SU-DHL-6 (cell line): ENCODE measurements around the gene HPSE.
"Not testable (repeated sequence)": the region's sequence is repeated elsewhere in the genome, so short reads cannot be mapped to it uniquely, and the experiment has no call there.

Source experiments
- H2AFZ ChIP-seq: fragments of 200-600 bp; sonication (generic); 2 replicates; pipeline ENCODE4 v1.6.1; 2014; ENCODE audit warnings: low read depth, mild to moderate bottlenecking, moderate library complexity, mixed read lengths, antibody characterized with exemption, low read length; ENCODE audit not compliant: severe bottlenecking
- H3F3A ChIP-seq: fragments of 200-600 bp; shearing (Covaris generic); 2 replicates; pipeline ENCODE4 v1.6.0; 2016; ENCODE audit warnings: antibody characterized with exemption, mild to moderate bottlenecking; ENCODE audit not compliant: insufficient read depth
- H3K27ac ChIP-seq: fragments of 200-600 bp; sonication (generic); 2 replicates; pipeline ENCODE4 v1.5.1; 2016; ENCODE audit warnings: low read depth, mild to moderate bottlenecking, low read length, moderate library complexity, mixed read lengths
- H3K27me3 ChIP-seq: fragments of 200-600 bp; sonication (generic), shearing (Covaris generic); 2 replicates; pipeline ENCODE4 v1.6.0; 2014; ENCODE audit warnings: mild to moderate bottlenecking, low read length
- H3K36me3 ChIP-seq: fragments of 200-600 bp; sonication (generic); 2 replicates; pipeline ENCODE4 v1.6.1; 2014; ENCODE audit warnings: mild to moderate bottlenecking, low read length, mixed read lengths
- H3K4me2 ChIP-seq: fragments of 300-600, 200-600 bp; shearing (Covaris generic), sonication (generic); 2 replicates; pipeline ENCODE4 v1.6.0; 2014; ENCODE audit warnings: low read length, low read depth, mild to moderate bottlenecking; ENCODE audit not compliant: poor library complexity, severe bottlenecking
- H3K4me3 ChIP-seq: fragments of 200-600 bp; sonication (generic); 2 replicates; pipeline ENCODE4 v1.5.1; 2014; ENCODE audit warnings: antibody characterized with exemption, low read length, mild to moderate bottlenecking, mixed read lengths; ENCODE audit not compliant: insufficient read depth, poor library complexity, severe bottlenecking
- H3K79me2 ChIP-seq: fragments of 200-600 bp; sonication (generic); 2 replicates; pipeline ENCODE4 v1.6.1; 2014; ENCODE audit warnings: mild to moderate bottlenecking, low read length, moderate library complexity; ENCODE audit not compliant: insufficient read depth
- H3K9ac ChIP-seq: fragments of 200-600 bp; sonication (generic); 2 replicates; pipeline ENCODE4 v1.7.0; 2014; ENCODE audit warnings: mild to moderate bottlenecking, low read length
- H3K9me2 ChIP-seq: fragments of 200-600 bp; sonication (generic); replicated peaks from 2 replicates; pipeline ENCODE4 v1.6.1; 2014; ENCODE audit warnings: low read length; ENCODE audit not compliant: insufficient read depth
- H3K9me3 ChIP-seq: fragments of 200-600 bp; sonication (generic); 2 replicates; pipeline ENCODE4 v1.6.1; 2014; ENCODE audit warnings: low read length, mixed read lengths; ENCODE audit not compliant: insufficient read depth
- H4K20me1 ChIP-seq: fragments of 200-600 bp; sonication (generic); 2 replicates; pipeline ENCODE4 v1.6.1; 2014; ENCODE audit warnings: low read depth, mild to moderate bottlenecking, antibody characterized with exemption, low read length, moderate library complexity, mixed read lengths
- EZH2phosphoT487 ChIP-seq: fragments of 200-600 bp; sonication (generic), shearing (Covaris generic); conservative IDR thresholded peaks from 2 replicates; pipeline ENCODE4 v1.6.1; 2018; ENCODE audit warnings: mild to moderate bottlenecking, antibody characterized with exemption, low read length, moderate library complexity, mixed read lengths
- TF ChIP-seq, protein P1 (sequence below): fragments of 200-600 bp; sonication (generic); IDR thresholded peaks from one replicate; pipeline ENCODE4 v1.5.1; 2017; ENCODE audit warnings: antibody characterized with exemption, mild to moderate bottlenecking, low read length, moderate library complexity; ENCODE audit not compliant: insufficient read depth, poor library complexity, severe bottlenecking

The HPSE gene

DNA sequence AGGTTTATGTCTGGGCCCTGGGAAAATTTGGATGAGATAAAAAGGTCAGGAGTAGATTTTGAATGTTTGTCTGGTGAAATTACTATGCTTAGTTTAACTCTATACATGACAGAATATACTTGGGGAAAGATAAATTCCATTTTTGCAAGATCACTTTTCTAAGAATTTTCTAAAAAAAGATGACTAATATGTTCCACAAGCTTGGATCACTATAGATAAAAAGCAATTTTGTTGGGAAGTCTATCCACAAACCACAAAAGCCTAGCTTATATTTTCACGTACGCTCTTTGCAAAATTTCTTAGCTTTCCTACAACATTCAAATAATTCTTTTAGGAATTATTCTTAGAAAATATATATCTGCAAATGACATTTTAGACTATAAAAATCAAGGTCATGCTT is 29.5 kb downstream of the HPSE start:
- Histone ChIP-seq H3K27ac (no peak overlapping the region), H3K27me3 (no peaks in the 10 kb centered on the region), H4K20me1 (no peaks in the 10 kb centered on the region), H3K4me3 (no peak overlapping the region), H3K79me2 (no peaks in the 10 kb centered on the region), H2AFZ (no peak overlapping the region), H3K9ac (no peak overlapping the region), H3K4me2 (no peak overlapping the region), H3F3A (no peaks in the 10 kb centered on the region), H3K9me2 (no peaks in the 10 kb centered on the region), H3K9me3 (no peaks in the 10 kb centered on the region), H3K36me3 (no peaks in the 10 kb centered on the region)
- TF ChIP-seq, protein P1, sequence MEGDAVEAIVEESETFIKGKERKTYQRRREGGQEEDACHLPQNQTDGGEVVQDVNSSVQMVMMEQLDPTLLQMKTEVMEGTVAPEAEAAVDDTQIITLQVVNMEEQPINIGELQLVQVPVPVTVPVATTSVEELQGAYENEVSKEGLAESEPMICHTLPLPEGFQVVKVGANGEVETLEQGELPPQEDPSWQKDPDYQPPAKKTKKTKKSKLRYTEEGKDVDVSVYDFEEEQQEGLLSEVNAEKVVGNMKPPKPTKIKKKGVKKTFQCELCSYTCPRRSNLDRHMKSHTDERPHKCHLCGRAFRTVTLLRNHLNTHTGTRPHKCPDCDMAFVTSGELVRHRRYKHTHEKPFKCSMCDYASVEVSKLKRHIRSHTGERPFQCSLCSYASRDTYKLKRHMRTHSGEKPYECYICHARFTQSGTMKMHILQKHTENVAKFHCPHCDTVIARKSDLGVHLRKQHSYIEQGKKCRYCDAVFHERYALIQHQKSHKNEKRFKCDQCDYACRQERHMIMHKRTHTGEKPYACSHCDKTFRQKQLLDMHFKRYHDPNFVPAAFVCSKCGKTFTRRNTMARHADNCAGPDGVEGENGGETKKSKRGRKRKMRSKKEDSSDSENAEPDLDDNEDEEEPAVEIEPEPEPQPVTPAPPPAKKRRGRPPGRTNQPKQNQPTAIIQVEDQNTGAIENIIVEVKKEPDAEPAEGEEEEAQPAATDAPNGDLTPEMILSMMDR: no peak
- no peak for TF ChIP-seq EZH2phosphoT487

DNA sequence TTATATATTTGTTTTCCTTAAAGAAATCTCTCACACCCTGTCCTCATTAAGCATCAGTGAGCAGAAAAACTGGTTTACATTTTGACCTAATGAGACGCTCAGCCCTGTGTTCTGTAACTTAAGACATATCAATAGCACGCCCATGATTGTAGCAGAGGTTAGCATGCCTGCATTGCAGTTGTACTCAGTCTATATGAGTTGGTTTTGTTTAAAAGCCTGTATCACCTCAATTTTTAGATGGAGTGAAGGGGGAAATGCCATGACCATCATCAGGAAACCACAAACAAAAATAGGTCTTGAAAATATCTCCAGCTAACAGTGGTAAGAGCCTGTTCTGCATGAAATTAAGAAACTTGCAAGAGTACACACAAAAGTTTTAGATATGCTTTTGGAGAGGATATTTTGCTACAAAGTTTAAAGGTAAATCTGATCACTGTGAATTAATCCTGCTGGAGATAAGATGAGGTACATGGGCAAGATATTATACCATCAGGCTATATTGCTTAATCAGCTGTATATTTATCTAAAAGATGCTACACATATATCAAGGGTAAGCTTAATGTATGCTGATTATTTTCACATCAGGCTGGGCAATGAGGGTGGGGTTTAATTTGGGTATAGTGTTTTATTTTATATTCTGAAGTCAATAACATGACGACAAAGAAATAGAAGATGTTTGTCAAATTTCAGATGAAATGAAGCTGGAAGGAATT is 36.9 kb downstream of the HPSE start:
- Histone ChIP-seq H3K9me3 (no peaks in the 10 kb centered on the region), H3K9ac (0 out of 2 replicates have a peak overlapping the region, but pooled peaks have one; percentile 11), H3K36me3 (no peaks in the 10 kb centered on the region), H3F3A (no peaks in the 10 kb centered on the region), H3K27me3 (no peaks in the 10 kb centered on the region), H3K79me2 (no peaks in the 10 kb centered on the region), H4K20me1 (no peaks in the 10 kb centered on the region), H3K27ac (peak overlapping the region; percentile 84), H2AFZ (no peak overlapping the region), H3K4me3 (no peak overlapping the region), H3K4me2 (peak overlapping the region; percentile 67), H3K9me2 (no peaks in the 10 kb centered on the region)
- TF ChIP-seq, protein P1: no peak

DNA sequence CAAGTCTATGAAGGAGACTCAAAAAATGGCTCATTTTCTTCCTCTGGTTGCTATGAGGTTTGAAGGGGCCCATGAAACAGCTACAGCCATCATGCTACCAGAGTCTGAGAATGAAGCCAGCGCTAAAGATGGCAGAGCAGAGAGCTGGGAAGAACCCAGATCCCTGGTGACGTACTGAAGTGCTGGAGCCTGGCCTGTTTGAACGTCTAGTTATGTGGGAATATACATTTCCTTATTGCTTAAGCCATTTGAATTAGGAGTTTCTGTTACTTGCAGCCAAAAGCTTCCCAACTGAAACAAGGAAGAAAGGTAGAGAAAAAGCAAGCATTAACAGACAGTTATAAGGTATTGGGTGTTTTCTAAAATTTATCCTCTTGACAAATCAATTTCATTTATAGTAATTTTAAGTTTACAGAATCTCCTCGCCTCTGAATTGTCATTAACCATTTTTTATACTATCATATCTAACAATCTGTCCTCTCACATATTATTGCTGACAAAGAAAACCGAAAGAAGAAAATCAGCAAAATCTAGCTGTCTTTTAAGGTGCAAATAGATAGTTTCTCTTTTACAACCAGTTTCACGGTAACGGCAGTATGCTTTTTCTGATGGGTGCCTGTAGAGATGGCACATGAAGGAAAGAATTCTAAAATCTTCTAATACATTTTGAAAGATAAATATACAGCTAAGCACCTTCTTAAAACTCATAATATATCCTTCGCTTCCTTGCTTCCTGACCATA is 41.2 kb downstream of the HPSE start:
- H3K27me3 ChIP-seq: no peaks in the 10 kb centered on the region
- no peaks in the 10 kb centered on the region for H4K20me1 ChIP-seq
- H3K79me2 ChIP-seq: no peaks in the 10 kb centered on the region
- H3K4me3 ChIP-seq: no peak overlapping the region
- no peaks in the 10 kb centered on the region for H3K36me3 ChIP-seq
- H2AFZ ChIP-seq: no peak overlapping the region
- H3K9ac ChIP-seq: no peak overlapping the region
- H3F3A ChIP-seq: no peaks in the 10 kb centered on the region
- no peak overlapping the region for H3K27ac ChIP-seq
- H3K9me3 ChIP-seq: no peaks in the 10 kb centered on the region
- H3K9me2 ChIP-seq: no peaks in the 10 kb centered on the region
- no peak overlapping the region for H3K4me2 ChIP-seq
- no peak for TF ChIP-seq EZH2phosphoT487
- TF ChIP-seq, protein P1: no peak

DNA sequence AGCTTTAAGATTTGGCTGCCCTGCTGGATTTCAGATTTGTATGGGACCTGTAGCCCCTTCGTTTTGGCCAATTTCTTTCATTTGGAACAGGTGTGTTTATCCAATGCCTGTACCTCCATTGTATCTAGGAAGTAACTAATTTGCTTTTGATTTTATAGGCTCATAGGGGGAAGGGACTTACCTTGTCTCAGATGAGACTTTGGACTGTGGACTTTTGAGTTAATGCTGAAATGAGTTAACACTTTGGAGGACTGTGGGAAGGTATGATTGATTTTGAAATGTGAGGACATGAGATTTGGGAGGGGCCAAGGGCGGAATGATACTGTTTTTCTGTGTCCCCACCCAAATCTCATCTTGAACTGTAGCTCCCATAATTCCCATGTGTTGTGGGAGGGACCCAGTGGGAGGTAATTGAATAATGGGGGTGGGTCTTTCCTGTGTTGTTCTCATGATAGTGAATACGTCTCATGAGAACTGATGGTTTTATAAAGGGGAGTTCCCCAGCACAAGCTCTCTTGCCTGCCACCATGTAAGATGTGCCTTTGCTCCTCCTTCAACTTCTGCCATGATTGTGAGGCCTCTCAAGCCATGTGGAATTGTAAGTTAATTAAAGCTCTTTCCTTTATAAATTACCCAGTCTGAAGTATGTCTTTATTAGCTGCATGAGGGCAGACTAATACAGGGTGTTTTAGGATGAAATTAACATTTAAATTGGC is 44.4 kb downstream of the HPSE start:
- H4K20me1 ChIP-seq, H3K27me3 ChIP-seq, H3K9me2 ChIP-seq, H3K4me3 ChIP-seq, H3K9ac ChIP-seq, H3K36me3 ChIP-seq, H3K79me2 ChIP-seq, H3F3A ChIP-seq, H3K4me2 ChIP-seq, H3K9me3 ChIP-seq, H2AFZ ChIP-seq, H3K27ac ChIP-seq: not testable (repeated sequence)

DNA sequence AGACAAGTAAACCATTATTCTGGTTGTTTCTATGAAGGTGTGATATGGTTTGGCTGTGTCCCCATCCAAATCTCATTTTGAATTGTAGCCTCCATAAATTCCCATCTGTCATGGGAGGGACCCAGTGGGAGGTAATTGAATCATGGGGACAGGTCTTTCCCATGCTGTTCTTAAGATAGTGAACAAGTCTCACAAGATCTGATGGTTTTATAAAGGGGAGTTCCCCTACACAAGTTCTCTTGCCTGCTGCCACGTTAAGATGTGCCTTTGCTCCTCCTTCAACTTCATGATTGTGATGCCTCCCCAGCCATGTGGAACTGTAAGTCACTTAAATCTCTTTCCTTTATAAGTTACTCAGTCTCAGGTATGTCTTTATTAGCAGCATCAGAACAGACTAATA is 46.3 kb downstream of the HPSE start:
- not testable (repeated sequence) for H3K9me3 ChIP-seq, H3K27me3 ChIP-seq, H2AFZ ChIP-seq, H3K4me3 ChIP-seq, H4K20me1 ChIP-seq, H3K9ac ChIP-seq, H3K79me2 ChIP-seq, H3K9me2 ChIP-seq, H3K27ac ChIP-seq, H3F3A ChIP-seq, H3K36me3 ChIP-seq, H3K4me2 ChIP-seq
